Globus pallidus (tissue), 1 donor: Measurements from ENCODE around the gene F7.
"Not testable (repeated sequence)": the region's sequence is repeated elsewhere in the genome, so short reads cannot be mapped to it uniquely, and the experiment has no call there.

Experiments used
- DNase-seq: peaks from one replicate; pipeline ENCODE4 v3.0.0-alpha.2; 2015; ENCODE audit warnings: low spot score

F7 gene

DNA sequence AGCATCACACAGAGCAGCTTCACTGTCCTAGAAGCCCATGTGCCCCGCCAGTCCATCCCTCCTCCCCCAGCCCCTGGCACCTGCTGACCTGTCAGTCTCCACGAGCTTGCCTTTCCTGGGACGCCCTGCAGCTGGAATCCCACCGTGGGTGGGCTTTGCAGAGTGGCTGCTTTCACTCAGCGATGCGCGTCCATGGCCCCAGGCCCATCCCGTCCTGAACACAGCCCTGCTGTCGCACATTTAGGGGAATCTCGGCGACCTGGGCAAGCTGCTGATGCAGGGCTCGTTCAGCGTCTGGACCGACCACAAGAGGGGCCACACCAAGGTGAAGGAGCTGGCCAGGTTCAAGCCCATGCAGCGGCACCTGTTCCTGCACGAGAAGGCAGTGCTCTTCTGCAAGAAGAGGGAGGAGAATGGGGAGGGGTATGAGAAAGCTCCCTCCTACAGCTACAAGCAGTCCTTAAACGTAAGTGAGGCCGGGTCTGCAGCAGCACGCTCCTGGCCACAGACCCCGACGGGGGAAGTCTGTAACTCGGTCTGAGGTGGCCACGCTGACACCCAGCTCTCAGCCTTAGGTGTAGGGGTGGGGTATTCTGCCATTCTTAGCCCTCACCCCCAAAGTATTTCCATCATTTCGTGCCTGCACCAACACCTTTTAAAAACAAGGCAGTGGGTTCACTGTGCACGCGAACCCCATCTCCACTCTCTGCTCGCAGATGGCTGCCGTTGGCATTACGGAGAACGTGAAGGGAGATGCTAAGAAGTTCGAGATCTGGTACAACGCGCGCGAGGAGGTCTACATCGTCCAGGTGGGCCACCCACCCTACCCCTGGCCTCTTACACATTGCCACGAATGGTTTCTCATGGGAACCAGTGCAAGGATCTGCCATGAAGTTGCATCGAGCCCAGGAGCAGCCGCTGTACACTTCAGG, 18.3 kb upstream of the F7 start:
- no peak for DNase-seq

DNA sequence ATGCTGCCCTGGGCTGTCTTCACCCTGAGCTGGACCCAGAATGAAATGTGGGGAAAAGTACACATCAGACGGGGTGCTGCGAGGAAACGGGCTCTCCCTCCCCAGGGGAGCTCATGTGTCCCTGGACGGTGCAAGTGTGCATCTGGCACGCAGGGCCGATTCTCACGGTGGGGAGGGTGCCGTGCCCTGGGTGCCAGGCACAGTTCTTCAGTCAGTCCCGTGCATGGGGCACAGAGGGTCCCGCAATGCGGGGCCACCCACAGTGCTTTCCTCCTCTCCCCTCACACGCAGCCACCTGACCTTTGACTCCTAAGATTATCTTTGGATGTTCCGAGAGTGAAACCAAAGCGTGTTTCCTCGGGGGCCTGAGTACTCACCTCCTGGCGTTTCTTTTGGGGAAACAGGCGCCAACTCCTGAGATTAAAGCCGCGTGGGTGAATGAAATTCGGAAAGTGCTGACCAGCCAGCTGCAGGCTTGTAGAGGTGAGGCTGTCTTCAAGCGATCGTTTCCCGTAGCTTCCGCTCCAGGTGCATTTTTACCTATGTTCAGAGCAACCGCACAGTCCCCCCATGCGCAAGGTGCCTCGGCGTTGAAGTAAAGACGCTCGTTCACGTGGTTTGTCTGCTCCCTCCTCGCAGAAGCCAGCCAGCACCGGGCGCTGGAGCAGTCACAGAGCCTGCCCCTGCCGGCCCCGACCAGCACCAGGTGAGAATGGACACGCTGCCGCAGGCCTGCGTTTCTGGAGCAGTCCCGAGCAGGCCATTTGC, 17.5 kb upstream of the F7 start:
- DNase-seq: no peak

DNA sequence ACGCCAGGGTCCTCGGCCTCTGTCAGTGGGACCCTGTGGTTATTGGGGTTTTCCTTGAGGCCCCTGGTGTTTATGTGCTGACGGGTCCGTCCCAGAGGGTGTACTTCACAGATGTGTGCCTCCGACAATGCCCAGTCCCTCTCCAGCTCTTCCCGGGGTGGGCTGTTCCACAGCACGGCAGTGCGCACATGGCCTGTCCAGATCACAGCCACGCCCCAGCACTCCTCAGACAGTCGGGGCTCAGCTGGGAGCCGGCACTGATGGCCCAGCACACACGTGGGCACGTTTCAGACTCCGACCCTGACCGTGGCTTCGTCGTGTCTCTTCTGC, 16.9 kb upstream of the F7 start:
- no peak for DNase-seq

DNA sequence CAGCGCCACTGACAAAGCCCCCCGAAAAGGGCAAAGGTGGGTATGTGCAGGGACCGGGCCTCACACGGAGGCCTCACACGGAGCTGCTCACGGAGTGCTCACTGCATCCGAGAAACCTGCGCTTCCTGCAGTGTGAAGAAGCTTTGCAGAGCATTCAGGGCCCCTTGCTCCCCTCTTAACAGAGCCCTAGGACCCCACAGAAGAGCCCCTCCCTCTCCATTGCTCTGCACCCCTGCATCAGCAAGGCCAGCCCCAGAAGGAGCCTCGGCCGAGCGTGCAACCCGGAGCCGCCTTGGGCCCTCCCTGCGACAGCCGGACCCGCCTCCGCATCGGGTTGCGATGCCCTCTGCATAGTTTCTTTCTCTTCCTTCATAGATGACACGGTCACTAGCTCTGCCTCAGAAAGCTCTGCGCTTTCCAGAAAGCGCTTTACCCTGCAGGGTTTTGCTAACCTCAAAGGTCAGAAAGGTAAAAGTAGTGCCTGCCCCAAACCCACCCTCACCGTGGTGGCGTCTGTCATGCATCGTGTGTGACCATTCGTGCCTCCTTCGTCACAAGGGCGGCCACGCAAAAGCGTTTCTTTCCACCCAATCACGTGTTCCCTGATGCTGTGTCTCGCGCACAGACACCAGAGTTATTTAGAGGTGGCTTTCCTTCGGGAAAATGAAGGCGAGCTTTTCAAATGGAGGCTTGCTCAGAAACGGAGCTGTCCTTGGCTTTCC, 15.7 kb upstream of the F7 start:
- no peak for DNase-seq

DNA sequence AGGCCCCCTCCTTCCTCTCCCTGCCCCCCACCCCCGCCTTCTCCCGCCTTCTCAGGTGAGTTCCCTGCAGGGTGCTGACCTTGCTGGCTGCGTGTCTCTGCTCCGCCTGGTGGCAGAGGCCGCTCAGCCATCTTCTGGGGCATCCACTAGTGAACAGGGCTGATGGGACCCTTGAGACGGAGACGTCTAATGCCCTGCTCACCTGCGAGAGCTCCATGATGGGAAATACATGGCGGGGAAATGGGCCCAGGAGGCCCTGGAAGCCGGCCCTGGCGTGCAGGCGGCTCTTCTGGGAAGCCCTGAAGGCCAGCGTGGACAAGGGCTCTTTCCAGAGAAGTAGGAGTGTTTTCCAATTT, 15.2 kb upstream of the F7 start:
- DNase-seq: no peak

DNA sequence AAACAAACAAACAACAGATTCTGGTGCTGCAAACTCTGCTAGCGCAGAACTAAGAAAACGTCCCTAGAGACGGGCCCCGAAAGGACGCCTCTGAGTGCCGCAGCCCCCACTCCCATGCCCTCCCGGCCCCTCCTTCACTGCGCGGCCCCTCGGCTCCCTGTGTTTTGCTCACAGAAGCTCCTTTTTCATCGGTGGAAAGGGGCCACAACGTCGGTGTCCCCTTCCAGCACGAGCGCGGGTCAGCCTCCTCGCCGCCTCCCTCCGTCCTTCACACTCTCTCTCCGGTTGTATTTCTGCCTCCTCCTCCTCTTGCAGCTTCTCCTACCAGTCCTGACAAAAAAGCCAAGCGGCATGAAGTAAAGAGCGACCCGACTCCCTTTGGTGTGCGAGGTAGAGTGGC, 14.8 kb upstream of the F7 start:
- DNase-seq: no peak

DNA sequence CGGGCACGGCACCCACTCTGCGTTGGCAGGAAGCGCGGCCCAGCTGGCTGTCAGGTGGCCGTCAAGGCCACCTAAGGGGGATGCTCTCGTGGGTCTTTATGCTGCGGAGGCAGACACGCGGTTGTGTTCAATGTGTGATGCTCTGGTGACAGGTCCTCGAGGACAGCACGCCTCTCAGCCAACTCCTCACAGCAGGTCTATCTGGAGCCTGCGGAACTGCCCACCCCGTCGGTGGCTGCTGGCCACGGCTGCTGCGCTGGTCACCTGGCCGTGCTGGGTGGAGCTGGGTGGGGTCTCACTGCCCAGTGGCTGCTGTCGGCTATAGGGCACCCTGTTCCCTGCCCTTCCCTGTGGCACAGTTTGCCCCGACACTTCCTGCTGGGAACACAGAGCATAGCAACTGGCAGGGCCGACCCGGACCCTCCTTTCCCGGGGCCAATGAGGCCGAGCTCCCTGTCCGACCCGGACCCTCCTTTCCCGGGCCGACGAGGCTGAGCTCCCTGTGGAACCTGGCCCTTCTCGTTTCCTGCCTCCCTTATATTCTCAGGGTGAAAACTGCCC, 14.3 kb upstream of the F7 start:
- no peak for DNase-seq

DNA sequence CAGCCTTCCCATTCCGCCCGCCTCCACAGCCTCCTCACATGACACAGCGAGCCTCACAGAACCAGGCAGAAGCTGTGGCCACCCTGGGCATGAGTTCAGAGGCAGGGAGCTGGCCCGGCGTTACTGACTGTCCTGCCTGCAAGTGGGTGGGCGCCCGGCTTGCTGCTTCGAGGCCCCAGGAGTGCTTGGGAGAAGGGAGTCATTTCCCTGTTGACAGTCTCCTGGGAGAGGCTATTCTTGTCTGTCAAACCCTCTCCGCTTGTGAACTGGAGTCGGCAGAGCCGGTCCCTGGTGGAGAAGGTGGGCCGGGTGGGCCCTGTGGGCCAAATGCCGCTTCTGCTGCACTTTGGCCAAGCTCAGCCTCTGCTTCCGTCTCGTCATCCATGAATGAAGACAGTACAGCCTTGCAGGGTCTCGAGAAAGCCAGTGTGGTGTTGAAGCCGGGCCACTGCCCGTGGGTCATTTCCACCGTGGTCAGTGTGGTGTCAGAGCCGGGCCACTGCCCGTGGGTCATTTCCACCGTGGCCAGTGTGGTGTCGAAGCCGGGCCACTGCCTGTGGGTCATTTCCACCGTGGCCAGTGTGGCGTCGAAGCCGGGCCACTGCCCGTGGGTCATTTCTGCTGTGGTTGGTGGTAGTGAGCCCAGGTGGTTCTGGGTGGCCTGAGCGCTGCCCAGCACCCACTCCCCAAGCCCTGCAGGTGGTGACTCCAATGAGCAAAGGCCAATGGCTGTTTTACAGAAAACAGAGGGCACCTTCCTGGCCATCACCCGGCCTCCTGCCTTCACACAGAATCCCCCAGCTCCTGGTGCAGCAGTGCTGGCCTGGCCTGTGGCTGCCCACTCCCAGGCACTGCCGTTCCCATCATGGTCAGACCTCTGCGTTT, 13.5 kb upstream of the F7 start:
- DNase-seq: no peak

DNA sequence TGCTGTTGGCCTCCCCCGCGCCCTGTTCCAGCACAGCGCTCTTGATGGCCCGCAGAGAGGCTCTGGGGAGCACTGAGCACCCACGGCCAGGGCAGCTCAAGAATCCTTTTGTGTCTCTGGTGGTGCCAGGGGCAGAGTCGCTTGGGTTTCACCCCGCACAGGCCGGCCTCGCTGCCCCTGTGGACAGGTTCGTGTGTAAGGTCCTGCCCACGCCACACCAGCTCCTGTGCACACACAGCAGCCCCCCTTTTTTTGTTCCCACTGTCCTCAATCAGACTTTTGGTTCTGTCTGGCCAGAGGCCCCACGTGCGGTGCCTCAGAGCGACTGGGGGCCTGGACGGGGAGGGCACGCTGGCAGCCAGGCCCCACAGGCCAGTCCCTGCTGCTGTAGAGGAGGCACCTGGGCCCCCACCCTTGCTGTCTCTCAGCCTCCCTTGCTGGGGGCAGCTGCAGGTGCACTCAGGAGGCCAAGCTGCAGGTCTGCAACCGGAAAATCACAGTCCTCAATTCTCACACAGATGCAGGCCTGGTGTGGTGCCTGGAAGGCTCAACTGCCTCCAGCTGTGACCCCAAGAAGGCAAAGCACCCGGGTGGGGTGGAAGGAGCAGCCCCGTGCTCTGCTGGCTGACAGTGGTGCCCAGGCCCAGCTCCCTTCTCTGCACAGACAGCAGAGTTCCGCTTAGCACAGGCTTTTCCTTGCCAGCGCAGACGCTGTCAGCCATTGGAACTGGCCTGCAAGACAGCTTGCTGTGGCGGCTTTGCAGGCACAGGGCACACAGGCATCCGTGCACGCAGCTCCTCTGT, 12.6 kb upstream of the F7 start:
- DNase-seq: no peak

DNA sequence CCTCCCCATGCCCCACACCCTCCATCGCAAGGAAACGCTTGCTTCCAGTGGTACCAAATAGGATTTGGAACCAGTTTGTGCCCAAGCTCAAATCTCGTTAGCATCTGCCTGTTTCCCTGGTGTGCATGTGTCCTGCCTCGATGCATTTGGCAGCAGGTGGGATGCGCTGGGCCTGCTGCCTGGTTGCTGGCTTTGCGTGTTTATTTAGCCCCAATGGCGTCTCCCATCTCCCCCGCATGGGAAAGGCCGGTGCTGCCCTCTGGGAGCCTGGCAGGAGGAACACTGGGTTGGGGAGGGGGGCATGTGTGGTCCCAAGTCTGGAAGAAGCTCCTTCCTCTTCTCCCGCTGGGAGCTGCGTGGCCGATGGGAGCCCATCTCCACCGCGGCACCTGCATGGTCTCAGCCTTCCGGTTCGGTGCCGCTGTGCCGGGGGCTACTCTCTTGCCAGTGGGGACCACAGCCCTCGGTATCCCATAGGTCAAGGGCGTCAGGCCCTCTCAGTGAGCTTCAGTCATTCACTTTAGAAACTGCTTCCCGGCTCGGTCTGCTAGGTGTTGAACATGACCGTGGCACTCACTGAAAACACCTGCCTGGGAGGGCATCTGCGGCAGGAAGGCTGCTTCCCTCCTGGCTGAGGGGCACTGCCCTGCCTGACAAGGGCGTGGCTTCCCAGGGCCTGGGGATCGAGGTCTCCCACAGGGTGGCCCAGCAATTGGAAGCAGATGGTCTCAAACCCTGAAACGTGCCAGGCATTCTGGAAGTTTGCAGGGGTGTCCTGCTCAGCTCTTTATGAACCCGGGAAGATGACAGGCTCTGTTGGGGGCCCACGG, 11.8 kb upstream of the F7 start:
- no peak for DNase-seq

DNA sequence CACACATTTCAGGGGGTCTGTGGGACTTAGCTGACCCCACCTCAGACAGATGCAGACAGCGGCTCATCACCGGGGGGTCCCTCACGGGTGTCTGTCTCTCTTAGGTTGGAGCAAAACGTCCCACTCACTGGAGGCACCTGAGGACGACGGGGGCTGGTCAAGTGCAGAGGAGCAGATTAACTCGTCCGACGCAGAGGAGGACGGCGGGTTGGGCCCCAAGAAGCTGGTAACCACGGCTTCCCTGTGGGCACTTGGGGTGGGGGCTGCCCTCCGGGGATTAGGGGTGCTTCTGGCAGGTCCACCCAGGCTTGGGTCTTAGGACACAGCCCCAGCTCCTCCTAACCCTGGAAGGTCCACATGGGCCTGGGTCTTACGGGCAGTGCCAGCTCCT, 11.2 kb upstream of the F7 start:
- no peak for DNase-seq

DNA sequence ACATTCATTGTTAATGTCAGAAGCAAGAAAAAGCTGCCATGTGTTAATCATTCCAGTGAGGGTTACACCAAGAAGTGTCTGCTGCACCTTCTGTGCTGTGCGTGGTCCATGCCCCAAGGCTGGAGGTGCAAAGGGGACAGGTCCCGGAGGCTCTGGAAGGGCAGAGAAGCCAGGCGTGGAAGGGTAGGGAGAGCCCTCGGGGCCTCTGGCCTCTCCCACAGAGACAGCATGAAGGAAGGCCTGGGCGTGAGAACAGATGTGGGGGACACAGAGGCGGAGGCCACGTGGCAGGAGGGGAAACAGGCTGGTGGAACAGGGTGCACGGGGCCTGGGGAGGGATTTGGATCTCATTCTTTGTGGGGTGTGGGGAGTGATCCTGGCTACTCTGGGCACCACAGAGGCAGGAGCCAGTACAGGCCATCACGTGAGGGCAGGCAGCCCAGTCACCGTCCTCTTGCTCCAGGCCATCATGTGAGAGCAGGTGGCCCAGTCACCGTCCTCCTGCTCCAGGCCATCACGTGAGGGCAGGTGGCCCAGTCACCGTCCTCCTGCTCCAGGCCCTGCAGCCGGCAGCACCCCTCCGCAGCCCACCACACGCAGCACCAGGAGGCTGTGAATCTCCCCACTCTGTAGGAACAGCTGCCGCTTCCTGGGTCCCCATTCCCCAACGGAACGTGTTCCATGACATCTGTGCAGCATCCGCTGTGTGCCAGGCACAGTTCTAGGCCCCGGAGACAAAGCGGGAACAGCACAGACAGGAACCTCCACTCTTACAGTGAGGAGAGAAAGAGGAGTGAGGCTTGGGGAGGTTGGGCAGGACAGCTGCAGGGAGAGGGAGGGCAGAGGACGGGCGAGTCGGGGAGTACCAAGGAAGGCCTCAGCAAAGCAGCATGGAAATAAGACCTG, 10.2 kb upstream of the F7 start:
- DNase-seq: no peak

DNA sequence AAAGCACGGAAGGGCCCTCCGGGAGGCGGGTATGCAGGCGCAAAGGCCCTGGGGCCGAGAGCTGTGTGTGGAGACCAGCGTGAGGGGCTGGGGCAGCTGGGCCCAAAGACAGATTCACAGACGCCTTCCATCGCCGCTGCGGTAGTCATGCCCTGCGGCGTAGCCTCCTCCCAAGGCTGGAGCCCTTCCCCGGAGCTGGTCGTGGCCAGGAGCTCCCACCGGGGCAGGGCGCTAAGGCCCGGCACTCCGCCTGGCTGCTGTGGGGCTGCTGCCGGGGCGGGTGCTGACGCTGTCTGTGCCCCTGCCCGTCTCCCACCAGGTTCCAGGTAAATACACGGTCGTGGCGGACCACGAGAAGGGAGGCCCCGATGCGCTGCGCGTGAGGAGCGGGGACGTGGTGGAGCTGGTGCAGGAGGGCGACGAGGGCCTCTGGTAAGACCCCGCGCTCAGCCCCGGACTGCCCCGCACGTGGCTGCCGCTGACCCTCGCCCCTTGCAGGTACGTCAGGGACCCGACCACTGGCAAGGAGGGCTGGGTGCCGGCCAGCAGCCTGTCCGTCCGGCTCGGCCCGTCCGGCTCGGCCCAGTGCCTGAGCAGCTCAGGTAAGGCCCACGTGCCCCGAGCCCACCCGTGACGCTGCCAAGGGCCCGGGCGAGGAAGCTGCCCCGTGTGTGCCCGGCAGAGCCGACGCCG, 9.4 kb upstream of the F7 start:
- no peak for DNase-seq

DNA sequence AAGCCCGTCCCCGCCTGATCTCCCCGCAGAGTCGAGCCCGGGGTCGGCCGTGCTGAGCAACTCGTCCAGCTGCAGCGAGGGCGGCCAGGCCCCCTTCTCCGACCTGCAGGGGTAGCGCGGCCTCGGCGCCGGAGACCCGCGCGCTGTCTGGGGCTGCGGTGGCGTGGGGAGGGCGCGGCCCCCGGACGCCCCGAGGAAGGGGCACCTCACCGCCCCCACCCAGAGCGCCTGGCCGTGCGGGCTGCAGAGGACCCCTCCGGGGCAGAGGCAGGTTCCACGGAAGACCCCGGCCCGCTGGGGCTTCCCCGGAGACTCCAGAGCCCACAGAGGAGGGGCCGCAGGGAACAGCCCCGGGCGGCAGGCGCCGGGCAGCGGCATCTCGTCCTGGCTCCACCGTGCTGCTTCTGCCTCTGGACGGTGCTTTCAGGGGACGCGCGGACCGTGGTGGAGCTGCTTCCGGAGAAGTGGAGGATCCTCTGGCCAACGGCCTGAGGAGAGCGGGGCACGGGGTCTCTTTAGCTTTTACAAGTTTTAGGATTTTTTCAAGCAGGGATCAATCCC, 8.8 kb upstream of the F7 start:
- DNase-seq: no peak

DNA sequence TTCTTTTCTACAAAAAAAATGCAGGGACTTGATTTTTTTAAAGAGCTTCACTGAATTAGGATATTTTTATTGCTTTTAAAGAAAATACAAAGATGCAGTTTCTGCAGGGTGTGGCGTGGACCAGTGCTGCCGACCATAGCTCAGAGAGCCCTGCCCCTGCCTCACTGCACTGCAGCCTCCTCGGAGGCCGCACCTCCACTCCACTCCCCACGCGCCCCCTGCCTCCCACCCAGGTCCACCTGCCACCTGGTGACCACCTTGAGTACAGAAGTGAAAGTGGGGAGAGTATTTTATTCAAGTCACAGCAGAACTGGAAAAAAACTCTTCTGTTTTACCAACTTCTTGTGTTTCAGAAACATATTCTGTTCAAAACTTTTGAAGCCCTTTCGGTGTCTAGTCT, 7.9 kb upstream of the F7 start:
- DNase-seq: no peak

DNA sequence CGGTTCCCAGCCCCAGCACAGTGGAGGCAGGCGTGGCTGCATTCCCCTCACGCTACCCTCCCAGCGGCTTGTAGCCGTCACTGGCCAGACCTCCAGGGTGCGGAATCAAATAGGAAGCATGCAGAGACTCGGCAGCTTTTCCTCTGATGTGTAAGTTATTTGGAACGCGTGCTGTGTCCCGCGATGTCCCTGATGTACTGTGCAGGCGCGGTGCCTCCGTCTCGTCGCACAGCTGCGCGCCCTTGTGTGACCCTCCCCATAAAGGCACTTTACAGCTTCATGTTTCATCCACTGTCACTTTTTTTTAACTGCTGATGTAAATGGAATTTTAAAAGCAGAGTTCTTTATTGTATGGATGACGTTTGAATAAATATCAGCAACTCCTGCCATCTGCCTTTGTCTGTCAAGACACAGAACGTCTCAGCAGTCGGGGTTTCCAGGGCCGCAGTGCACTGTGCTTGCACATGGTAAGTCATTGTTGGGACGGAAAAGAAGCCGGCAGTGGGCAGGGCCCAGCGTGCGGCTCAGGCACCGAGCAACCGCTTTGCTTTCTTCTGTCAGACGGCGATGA, 7.3 kb upstream of the F7 start:
- no peak for DNase-seq

DNA sequence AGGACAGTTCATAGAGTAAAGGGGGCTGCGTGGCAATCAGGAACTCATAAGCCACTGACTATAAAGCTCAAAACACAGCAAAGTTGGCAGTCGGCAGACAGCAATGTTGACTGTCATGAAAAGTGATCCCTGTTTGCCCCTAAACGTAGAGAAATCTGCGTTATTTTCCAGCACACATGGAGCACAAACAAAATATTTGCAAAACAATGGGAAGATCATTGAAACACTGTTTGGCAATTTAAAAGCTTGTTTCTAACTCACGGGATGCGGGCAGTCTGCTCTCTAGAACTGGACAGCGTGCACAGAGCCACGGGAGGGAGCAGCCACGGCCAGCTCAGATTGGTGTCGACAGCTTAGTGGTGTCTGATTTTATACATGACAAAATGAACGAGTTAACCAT, 6.4 kb upstream of the F7 start:
- DNase-seq: no peak

DNA sequence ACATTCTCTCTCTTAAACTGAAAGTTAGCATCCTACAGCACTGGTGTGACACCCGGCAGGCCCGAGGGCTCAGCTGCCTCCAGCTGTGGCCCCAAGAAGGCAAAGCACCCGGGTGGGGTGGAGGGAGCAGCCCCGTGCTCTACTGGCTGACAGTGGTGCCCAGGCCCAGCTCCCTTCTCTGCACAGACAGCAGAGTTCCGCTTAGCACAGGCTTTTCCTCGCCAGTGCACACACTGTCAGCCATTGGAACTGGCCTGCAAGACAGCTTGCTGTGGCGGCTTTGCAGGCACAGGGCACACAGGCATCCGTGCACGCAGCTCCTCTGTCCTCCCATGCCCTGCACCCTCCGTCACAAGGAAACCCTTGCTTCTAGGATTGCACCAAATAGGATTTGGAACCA, 3.3 kb upstream of the F7 start:
- not testable (repeated sequence) for DNase-seq
